ENCODE results near the gene PPFIBP2.

PPFIBP2 gene

GRCh38 chr11:7538466-7539454 lies 25.0 kb downstream of the PPFIBP2 start:
- H3K14ac ChIP-seq (ENCODE audit: low read length), result no peak overlapping the region
- H3K9ac ChIP-seq (ENCODE audit: low read depth, low read length, poor library complexity), result no peak overlapping the region
- H3K9me3 ChIP-seq (replicated peaks in 1 of 2; ENCODE audit: control insufficient read depth in 2 of 2, insufficient read depth in 1 of 2, low read depth in 1 of 2, low read length in 2 of 2), result no peaks in the 10 kb centered on the region
- H2BK120ac ChIP-seq (ENCODE audit: low read depth, low read length), result no peak overlapping the region
- H3K4ac ChIP-seq (ENCODE audit: low read length), result no peak overlapping the region
- no peak overlapping the region for H3K27ac ChIP-seq (replicated peaks; ENCODE audit: low read length)
- no peak overlapping the region for H3K18ac ChIP-seq (ENCODE audit: low read length)
- H2AK5ac ChIP-seq (ENCODE audit: low read depth, low read length), result no peak overlapping the region
- H3K79me1 ChIP-seq (ENCODE audit: low read depth, low read length), result no peaks in the 10 kb centered on the region
- WGBS, 2 donors (ENCODE audit: extremely low coverage in 2 of 2, insufficient read length in 2 of 2, insufficient replicate concordance in 1 of 2), result no CpG with 5 or more reads among the region's 12 CpGs
- H3K4me1 ChIP-seq (ENCODE audit: control insufficient read depth in 2 of 2, insufficient read depth in 1 of 2, low read depth in 1 of 2, low read length in 2 of 2), result peaks cover 0 to 12% of the 10 kb centered on the region in 2 donors
- no peaks in the 10 kb centered on the region for H3K36me3 ChIP-seq (replicated peaks in 1 of 2; ENCODE audit: control insufficient read depth in 2 of 2, insufficient read depth in 2 of 2, low read length in 2 of 2)
- DNase-seq (ENCODE audit: low spot score), result no peak
- H3K27me3 ChIP-seq (ENCODE audit: control insufficient read depth in 3 of 3, insufficient read depth in 3 of 3, low read depth in 1 of 3, low read length in 3 of 3), result peaks cover 0 to 41% (median 0%) of the 10 kb centered on the region in 3 experiments
- H3K4me3 ChIP-seq (ENCODE audit: low read length in 2 of 2), result no peak overlapping the region
- H2BK15ac ChIP-seq (ENCODE audit: low read length), result no peak overlapping the region
- no peak overlapping the region for H3K23ac ChIP-seq (ENCODE audit: low read depth, low read length, poor library complexity)
- no peak overlapping the region for H2BK12ac ChIP-seq (ENCODE audit: low read length)
- no peak overlapping the region for H3K4me2 ChIP-seq (ENCODE audit: insufficient read depth, low read length, poor library complexity, severe bottlenecking)
- H2AFZ ChIP-seq (ENCODE audit: low read length), result no peak overlapping the region
- H2BK5ac ChIP-seq (ENCODE audit: low read length), result no peak overlapping the region
- no peak overlapping the region for H4K91ac ChIP-seq (ENCODE audit: low read depth, low read length, poor library complexity)
- H4K8ac ChIP-seq (ENCODE audit: low read depth, low read length), result no peak overlapping the region

GRCh38 chr11:7540830-7541555 lies 27.2 kb downstream of the PPFIBP2 start:
- H3K27me3 ChIP-seq (ENCODE audit: control insufficient read depth in 3 of 3, insufficient read depth in 3 of 3, low read depth in 1 of 3, low read length in 3 of 3), result peaks cover 0 to 34% (median 0%) of the 10 kb centered on the region in 3 experiments
- no peak overlapping the region for H2BK12ac ChIP-seq (ENCODE audit: low read length)
- no peak overlapping the region for H3K4ac ChIP-seq (ENCODE audit: low read length)
- no peak overlapping the region for H2BK120ac ChIP-seq (ENCODE audit: low read depth, low read length)
- peaks cover 0 to 10% of the 10 kb centered on the region in 2 donors for H3K4me1 ChIP-seq (ENCODE audit: control insufficient read depth in 2 of 2, insufficient read depth in 1 of 2, low read depth in 1 of 2, low read length in 2 of 2)
- no peak overlapping the region for H3K9ac ChIP-seq (ENCODE audit: low read depth, low read length, poor library complexity)
- no peaks in the 10 kb centered on the region for H3K79me1 ChIP-seq (ENCODE audit: low read depth, low read length)
- H2BK15ac ChIP-seq (ENCODE audit: low read length), result no peak overlapping the region
- H3K36me3 ChIP-seq (replicated peaks in 1 of 2; ENCODE audit: control insufficient read depth in 2 of 2, insufficient read depth in 2 of 2, low read length in 2 of 2), result no peaks in the 10 kb centered on the region
- H4K8ac ChIP-seq (ENCODE audit: low read depth, low read length), result no peak overlapping the region
- H3K9me3 ChIP-seq (replicated peaks in 1 of 2; ENCODE audit: control insufficient read depth in 2 of 2, insufficient read depth in 1 of 2, low read depth in 1 of 2, low read length in 2 of 2), result no peaks in the 10 kb centered on the region
- H3K23ac ChIP-seq (ENCODE audit: low read depth, low read length, poor library complexity), result no peak overlapping the region
- no peak overlapping the region for H3K27ac ChIP-seq (replicated peaks; ENCODE audit: low read length)
- H2AK5ac ChIP-seq (ENCODE audit: low read depth, low read length), result no peak overlapping the region
- H3K18ac ChIP-seq (ENCODE audit: low read length), result no peak overlapping the region
- H3K4me3 ChIP-seq (ENCODE audit: low read length in 2 of 2), result no peak overlapping the region
- H4K91ac ChIP-seq (ENCODE audit: low read depth, low read length, poor library complexity), result no peak overlapping the region
- no peak for DNase-seq (ENCODE audit: low spot score)
- H3K4me2 ChIP-seq (ENCODE audit: insufficient read depth, low read length, poor library complexity, severe bottlenecking), result no peak overlapping the region
- WGBS, 2 donors (ENCODE audit: extremely low coverage in 2 of 2, insufficient read length in 2 of 2, insufficient replicate concordance in 1 of 2), result no CpG with 5 or more reads among the region's 8 CpGs
- no peak overlapping the region for H2BK5ac ChIP-seq (ENCODE audit: low read length)
- no peak overlapping the region for H3K14ac ChIP-seq (ENCODE audit: low read length)
- H2AFZ ChIP-seq (ENCODE audit: low read length), result no peak overlapping the region

GRCh38 chr11:7543302-7543701 lies 29.5 kb downstream of the PPFIBP2 start:
- Histone ChIP-seq H3K36me3 (replicated peaks in 1 of 2; ENCODE audit: control insufficient read depth in 2 of 2, insufficient read depth in 2 of 2, low read length in 2 of 2) (no peaks in the 10 kb centered on the region), H2AFZ (ENCODE audit: low read length) (no peak overlapping the region), H3K27ac (replicated peaks; ENCODE audit: low read length) (no peak overlapping the region), H2BK120ac (ENCODE audit: low read depth, low read length) (no peak overlapping the region), H3K9me3 (replicated peaks in 1 of 2; ENCODE audit: control insufficient read depth in 2 of 2, insufficient read depth in 1 of 2, low read depth in 1 of 2, low read length in 2 of 2) (no peaks in the 10 kb centered on the region), H4K91ac (ENCODE audit: low read depth, low read length, poor library complexity) (no peak overlapping the region), H2BK12ac (ENCODE audit: low read length) (no peak overlapping the region), H2BK5ac (ENCODE audit: low read length) (no peak overlapping the region), H3K4ac (ENCODE audit: low read length) (no peak overlapping the region), H3K27me3 (ENCODE audit: control insufficient read depth in 3 of 3, insufficient read depth in 3 of 3, low read depth in 1 of 3, low read length in 3 of 3) (peaks cover 0 to 20% (median 0%) of the 10 kb centered on the region in 3 experiments), H2BK15ac (ENCODE audit: low read length) (no peak overlapping the region), H3K9ac (ENCODE audit: low read depth, low read length, poor library complexity) (no peak overlapping the region), H3K4me3 (ENCODE audit: low read length in 2 of 2) (no peak overlapping the region), H4K8ac (ENCODE audit: low read depth, low read length) (no peak overlapping the region), H3K4me2 (ENCODE audit: insufficient read depth, low read length, poor library complexity, severe bottlenecking) (no peak overlapping the region), H3K14ac (ENCODE audit: low read length) (no peak overlapping the region), H3K18ac (ENCODE audit: low read length) (no peak overlapping the region), H3K4me1 (ENCODE audit: control insufficient read depth in 2 of 2, insufficient read depth in 1 of 2, low read depth in 1 of 2, low read length in 2 of 2) (peaks cover 0 to 10% of the 10 kb centered on the region in 2 donors), H3K79me1 (ENCODE audit: low read depth, low read length) (no peaks in the 10 kb centered on the region), H3K23ac (ENCODE audit: low read depth, low read length, poor library complexity) (no peak overlapping the region), H2AK5ac (ENCODE audit: low read depth, low read length) (no peak overlapping the region)
- DNase-seq (ENCODE audit: low spot score), result no peak
- WGBS, 2 donors (ENCODE audit: extremely low coverage in 2 of 2, insufficient read length in 2 of 2, insufficient replicate concordance in 1 of 2), result no CpG with 5 or more reads among the region's 1 CpG

- peaks cover 0 to 5% of the 10 kb centered on the region in 2 donors for H3K4me1 ChIP-seq (ENCODE audit: control insufficient read depth in 2 of 2, insufficient read depth in 1 of 2, low read depth in 1 of 2, low read length in 2 of 2)
- no peak overlapping the region for H3K9ac ChIP-seq (ENCODE audit: low read depth, low read length, poor library complexity)
- H3K9me3 ChIP-seq (replicated peaks in 1 of 2; ENCODE audit: control insufficient read depth in 2 of 2, insufficient read depth in 1 of 2, low read depth in 1 of 2, low read length in 2 of 2), result no peaks in the 10 kb centered on the region
- H4K8ac ChIP-seq (ENCODE audit: low read depth, low read length), result no peak overlapping the region
- no peak overlapping the region for H2BK120ac ChIP-seq (ENCODE audit: low read depth, low read length)
- no peak overlapping the region for H4K91ac ChIP-seq (ENCODE audit: low read depth, low read length, poor library complexity)
- H2BK12ac ChIP-seq (ENCODE audit: low read length), result no peak overlapping the region
- no CpG with 5 or more reads among the region's 3 CpGs for WGBS, 2 donors (ENCODE audit: extremely low coverage in 2 of 2, insufficient read length in 2 of 2, insufficient replicate concordance in 1 of 2)
- no peaks in the 10 kb centered on the region for H3K79me1 ChIP-seq (ENCODE audit: low read depth, low read length)
- no peak overlapping the region for H3K18ac ChIP-seq (ENCODE audit: low read length)
- H3K27ac ChIP-seq (replicated peaks; ENCODE audit: low read length), result no peak overlapping the region
- no peak overlapping the region for H3K14ac ChIP-seq (ENCODE audit: low read length)
- H3K4me3 ChIP-seq (ENCODE audit: low read length in 2 of 2), result no peak overlapping the region
- no peak overlapping the region for H3K4me2 ChIP-seq (ENCODE audit: insufficient read depth, low read length, poor library complexity, severe bottlenecking)
- peaks cover 0 to 25% (median 0%) of the 10 kb centered on the region in 3 experiments for H3K27me3 ChIP-seq (ENCODE audit: control insufficient read depth in 3 of 3, insufficient read depth in 3 of 3, low read depth in 1 of 3, low read length in 3 of 3)
- no peak overlapping the region for H2BK5ac ChIP-seq (ENCODE audit: low read length)
- H2AK5ac ChIP-seq (ENCODE audit: low read depth, low read length), result no peak overlapping the region
- no peak overlapping the region for H2AFZ ChIP-seq (ENCODE audit: low read length)
- no peak overlapping the region for H3K23ac ChIP-seq (ENCODE audit: low read depth, low read length, poor library complexity)
- no peaks in the 10 kb centered on the region for H3K36me3 ChIP-seq (replicated peaks in 1 of 2; ENCODE audit: control insufficient read depth in 2 of 2, insufficient read depth in 2 of 2, low read length in 2 of 2)
- no peak for DNase-seq (ENCODE audit: low spot score)
- no peak overlapping the region for H2BK15ac ChIP-seq (ENCODE audit: low read length)
- no peak overlapping the region for H3K4ac ChIP-seq (ENCODE audit: low read length)
Observed at GRCh38 chr11:7544021-7544420, 30.2 kb downstream of the PPFIBP2 start.

All from neuronal stem cell (in vitro differentiated cells).